SK-N-SH (cell line): Measurements from ENCODE around the gene TLX2.

Experiments used
- CHD2 ChIP-seq: fragments of 150-350 bp; IDR thresholded peaks from 2 replicates; pipeline ENCODE4 v1.6.1; 2018; ENCODE audit warnings: low read length; ENCODE audit not compliant: partially characterized antibody
- EZH2phosphoT487 ChIP-seq: fragments of 200-600 bp; sonication (generic); IDR thresholded peaks from 2 replicates; pipeline ENCODE4 v1.6.1; 2017; ENCODE audit warnings: low read depth, mixed run types, mild to moderate bottlenecking, antibody characterized with exemption, moderate library complexity, borderline replicate concordance
- GATA2 ChIP-seq: sonication (generic); formaldehyde crosslinking; IDR thresholded peaks from 2 replicates; pipeline ENCODE4 v1.5.0; 2020; ENCODE audit warnings: mild to moderate bottlenecking, missing genetic modification reagents

DNA sequence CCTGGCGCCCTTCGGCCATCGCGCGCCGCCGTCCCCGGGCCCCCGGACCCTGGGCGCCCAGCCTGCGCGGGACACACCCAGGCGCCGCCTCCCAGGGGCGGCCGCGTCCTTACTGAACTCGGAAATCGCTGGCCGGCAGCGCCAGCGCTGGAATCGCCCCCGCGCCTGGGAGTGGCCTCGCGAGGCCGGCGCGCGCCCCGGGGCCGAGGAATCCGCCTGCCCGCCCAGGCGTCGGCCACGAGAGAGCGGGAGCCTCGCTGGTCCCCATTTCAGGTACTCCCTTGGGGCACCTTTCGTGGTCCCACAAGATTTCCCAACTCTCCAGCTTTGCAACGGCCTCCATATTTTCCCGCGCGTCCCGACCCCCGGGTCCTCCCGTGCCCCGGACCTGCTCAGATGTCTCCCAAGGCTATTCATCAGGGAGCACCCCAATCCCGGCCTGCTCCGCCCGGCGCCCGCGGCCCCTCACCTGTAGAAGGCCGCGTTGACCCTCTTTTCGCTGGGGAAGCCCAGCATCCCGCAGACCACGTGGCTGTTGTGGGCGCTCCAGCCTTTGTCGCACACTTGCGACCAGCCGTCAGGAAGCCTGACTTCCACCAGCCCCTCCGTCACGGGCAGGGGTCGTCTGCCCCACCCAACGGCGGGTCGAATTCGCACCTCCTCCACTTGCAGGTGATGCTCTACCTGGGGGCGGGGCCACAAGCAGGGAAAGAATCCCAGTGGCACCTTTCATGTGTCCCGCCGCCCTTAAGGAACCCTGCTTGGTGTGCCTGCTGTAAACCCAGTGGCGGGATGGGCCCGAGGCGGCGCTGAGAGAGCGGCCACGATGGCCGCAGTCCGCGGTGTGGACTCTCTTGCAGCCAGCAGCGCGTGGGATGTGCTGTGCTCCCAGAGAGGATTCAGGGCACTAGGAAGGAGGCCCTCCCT is 34.9 kb downstream of the TLX2 start:
- TF ChIP-seq GATA2 (CRISPR knock-in tag): no peak
- no peak for TF ChIP-seq CHD2
- no peak for TF ChIP-seq EZH2phosphoT487
